ENCODE measurements around the gene KCNQ5. TPM values are rescaled to one million over a fixed set of nuclear protein-coding genes. Genes with fewer than 3 reads are reported as not detected.

The KCNQ5 gene
- total and polyA plus RNA-seq, 2 of the 8 experiments (the other 6 are each of a cell fraction or from before 2014, with no cell fraction given): 0.83 to 1.2 TPM

GRCh38 chr6:72844614-72845013 is 222.8 kb downstream of the KCNQ5 start:
- POLR2A ChIA-PET (ENCODE audit: partially characterized antibody): no interaction called here
- no peak for TF ChIP-seq USF2 (IDR thresholded peaks at IDR 0.05; ENCODE audit: low read length)
- TF ChIP-seq POLR2A (IDR thresholded peaks at IDR 0.05; ENCODE audit: control extremely low read depth in 1 of 2, low read depth in 2 of 2, low read length in 2 of 2): no peak
- TF ChIP-seq NANOG (IDR thresholded peaks at IDR 0.05; ENCODE audit: insufficient read depth, low read depth, low read length, poor library complexity, severe bottlenecking): no peak
- no peak for TF ChIP-seq POLR2AphosphoS5 (IDR thresholded peaks at IDR 0.05; ENCODE audit: low read depth, low read length)
- TF ChIP-seq BACH1 (IDR thresholded peaks at IDR 0.05; ENCODE audit: low read length): no peak
- TF ChIP-seq KDM5A (IDR thresholded peaks at IDR 0.05; ENCODE audit: low read length): no peak
- no peak for TF ChIP-seq SP4 (IDR thresholded peaks at IDR 0.05; ENCODE audit: low read length)
- no peak for TF ChIP-seq JUND (IDR thresholded peaks at IDR 0.05; ENCODE audit: low read length)
- TF ChIP-seq FOSL1 (IDR thresholded peaks at IDR 0.05; ENCODE audit: insufficient read depth, low read depth, low read length): no peak
- no peak for TF ChIP-seq ATF3 (IDR thresholded peaks at IDR 0.05; ENCODE audit: insufficient read depth, low read depth, low read length)
- TF ChIP-seq CREB1 (IDR thresholded peaks at IDR 0.05): no peak
- no peak for TF ChIP-seq E2F6 (IDR thresholded peaks at IDR 0.05)
- TF ChIP-seq MAFK (IDR thresholded peaks at IDR 0.05; ENCODE audit: low read depth, low read length): no peak
- TF ChIP-seq SP1 (IDR thresholded peaks at IDR 0.05; ENCODE audit: low read depth, low read length): no peak

More at GRCh38 chr6:72844614-72845013, 222.8 kb downstream of the KCNQ5 start:
- Histone ChIP-seq H3K9me3 (ENCODE audit: insufficient read depth in 2 of 2, low read depth in 1 of 2, low read length in 1 of 2) (no peaks in the 10 kb centered on the region), H3K9ac (replicated peaks in 1 of 4; ENCODE audit: extremely low read depth in 1 of 4, low read depth in 3 of 4, low read length in 3 of 4) (no peak overlapping the region), H3K79me2 (ENCODE audit: control insufficient read depth in 1 of 2, insufficient read depth in 2 of 2, low read length in 2 of 2) (no peaks in the 10 kb centered on the region), H2AK5ac (ENCODE audit: low read depth, low read length) (no peak overlapping the region), H3K36me3 (ENCODE audit: control insufficient read depth in 2 of 4, insufficient read depth in 4 of 4, low read length in 3 of 4) (no peaks in the 10 kb centered on the region), H4K8ac (ENCODE audit: extremely low read depth, insufficient read depth, low read length) (no peak overlapping the region), H3K56ac (replicated peaks; ENCODE audit: insufficient read length, low read depth, low read length) (no peak overlapping the region), H2BK12ac (ENCODE audit: low read depth, low read length) (no peak overlapping the region), H3K27me3 (replicated peaks in 1 of 4; ENCODE audit: control insufficient read depth in 3 of 4, extremely low read depth in 1 of 4, insufficient read depth in 3 of 4, low read length in 3 of 4) (no peaks in the 10 kb centered on the region), H3K4me1 (replicated peaks in 1 of 4; ENCODE audit: control insufficient read depth in 3 of 4, insufficient read depth in 4 of 4, low read length in 3 of 4) (no peaks in the 10 kb centered on the region), H2BK20ac (ENCODE audit: low read length) (no peak overlapping the region), H3K14ac (ENCODE audit: insufficient read length) (no peak overlapping the region), H3K4me3 (ENCODE audit: extremely low read depth in 1 of 4, insufficient read depth in 2 of 4, low read depth in 3 of 4, low read length in 4 of 4) (no peak overlapping the region), H3K27ac (ENCODE audit: low read depth, low read length) (no peak overlapping the region), H2BK5ac (ENCODE audit: low read depth, low read length) (no peak overlapping the region), H4K91ac (replicated peaks; ENCODE audit: insufficient read length, low read length) (no peak overlapping the region), H4K20me1 (replicated peaks in 1 of 2; ENCODE audit: control insufficient read depth in 1 of 2, insufficient read depth in 2 of 2, low read length in 2 of 2) (no peaks in the 10 kb centered on the region), H4K5ac (ENCODE audit: insufficient read length, low read depth, low read length) (no peak overlapping the region), H3K23ac (ENCODE audit: insufficient read length) (no peak overlapping the region), H3K4ac (replicated peaks; ENCODE audit: insufficient read length, low read depth, low read length) (no peak overlapping the region), H3K23me2 (ENCODE audit: low read depth, low read length) (no peaks in the 10 kb centered on the region), H2BK120ac (replicated peaks; ENCODE audit: low read depth, low read length) (no peak overlapping the region), H3K79me1 (ENCODE audit: low read depth, low read length) (no peaks in the 10 kb centered on the region), H3K18ac (ENCODE audit: extremely low read depth, low read length) (no peak overlapping the region), H2BK15ac (ENCODE audit: low read length) (no peak overlapping the region), H3K4me2 (ENCODE audit: insufficient read depth in 1 of 2, low read depth in 2 of 2, low read length in 2 of 2) (no peak overlapping the region), H2AFZ (ENCODE audit: low read length) (no peak overlapping the region)
- no peak for FAIRE-seq
- CTCF ChIA-PET (ENCODE audit: partially characterized antibody): interaction anchor here (1.1 kb wide), 1 partner anchor 66 kb away, joined by 4 read pairs; no protein-coding TSS in a partner anchor
- no peak for DNase-seq (ENCODE audit: low read depth in 1 of 2, low spot score in 2 of 2)
- whole genome bisulfite sequencing, 2 experiments (ENCODE audit: extremely low coverage in 1 of 2, insufficient coverage in 1 of 2, insufficient read length in 1 of 2, insufficient replicate concordance in 2 of 2, low coverage in 1 of 2, low lambda C conversion rate in 2 of 2, missing lambda C conversion rate in 1 of 2): 84% methylated on average over 4 of the region's 4 CpGs; no CpG with 5 or more reads in 1 of the 2 experiments

Measured in H1 (cell line).